Activated CD8-positive, alpha-beta T cell treated with anti-CD3 and anti-CD28 coated beads for 36 hours (primary cell): ENCODE measurements around the gene KAZN. TPM values are rescaled to one million over a fixed set of nuclear protein-coding genes. Genes with fewer than 3 reads are reported as not detected.

Experiments used
- ATAC-seq: fragments of 200-7000 bp; cut with Tn5 transposase; one replicate; pipeline ENCODE4 v1.10.0; 2021; ENCODE audit warnings: mild to moderate bottlenecking, moderate library complexity
- CTCF ChIA-PET: fragments of 350-600 bp; sonication (Branson Sonifier 250); formaldehyde crosslinking; loops from one replicate; lab custom pipeline; 2021; ENCODE audit warnings: antibody characterized with exemption; lab: Charles Lee
- POLR2A ChIA-PET: fragments of 350-600 bp; sonication (Branson Sonifier 250); formaldehyde crosslinking; loops from one replicate; lab custom pipeline; 2021; ENCODE audit warnings: antibody characterized with exemption; lab: Charles Lee
- DNase-seq: peaks from one replicate; pipeline ENCODE4 v3.0.0-alpha.2; 2020
- H3K27ac Mint-ChIP-seq: one replicate; pipeline ENCODE4 v1.8.0; 2021; ENCODE audit warnings: mild to moderate bottlenecking, mixed read lengths
- H3K27me3 Mint-ChIP-seq: one replicate; pipeline ENCODE4 v1.8.0; 2021; ENCODE audit warnings: mixed read lengths
- H3K36me3 Mint-ChIP-seq: one replicate; pipeline ENCODE4 v1.8.0; 2021; ENCODE audit warnings: low read depth, mixed read lengths
- H3K4me1 Mint-ChIP-seq: one replicate; pipeline ENCODE4 v1.8.0; 2021; ENCODE audit warnings: low read depth, mixed read lengths
- H3K4me3 Mint-ChIP-seq: one replicate; pipeline ENCODE4 v1.8.0; 2021; ENCODE audit warnings: mild to moderate bottlenecking, moderate library complexity, mixed read lengths
- H3K9me3 Mint-ChIP-seq: one replicate; pipeline ENCODE4 v1.8.0; 2021; ENCODE audit warnings: mixed read lengths
- CTCF ChIP-seq: fragments of 200-600 bp; IDR thresholded peaks from one replicate; pipeline ENCODE4 v1.8.0; 2022; ENCODE audit warnings: antibody characterized with exemption, mild to moderate bottlenecking
- intact Hi-C: fragments of 100-400 bp; cut with micrococcal nuclease; formaldehyde crosslinking; loops from one replicate; pipeline ENCODE4 v1.10.0; 2022
- total RNA-seq, 2 experiments: library from RNA; stranded (reverse); gene quantifications; one replicate each; pipeline ENCODE4 v1.2.3, GENCODE V29; 2021

The KAZN gene
- total RNA-seq, 2 experiments from 2014 or later, result 1.7 to 1.9 TPM

DNA sequence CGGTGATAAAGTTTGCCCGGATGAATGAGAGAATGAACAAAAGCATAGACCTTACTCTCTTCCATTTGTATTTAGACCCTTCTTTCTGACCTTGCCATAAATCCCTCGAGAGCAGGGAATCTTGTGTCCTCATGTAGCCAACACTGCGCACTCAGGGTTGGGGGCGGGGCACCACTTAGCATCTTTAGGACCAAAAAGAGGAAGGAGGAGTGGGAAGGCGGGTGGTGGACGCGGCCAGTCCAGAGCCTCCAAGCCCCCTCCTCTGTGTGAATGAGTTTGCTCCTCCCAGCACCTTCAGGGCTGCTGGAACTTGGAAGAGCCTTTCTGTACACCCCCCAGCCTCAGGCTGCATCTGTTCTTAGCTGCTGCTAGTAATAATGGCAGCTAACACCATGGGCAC is 413.2 kb downstream of the KAZN start:
- intact Hi-C loops, result no loop called here
- H3K4me1 Mint-ChIP-seq, result no peaks in the 10 kb centered on the region
- no peaks in the 10 kb centered on the region for H3K36me3 Mint-ChIP-seq
- H3K27ac Mint-ChIP-seq, result no peak overlapping the region
- H3K27me3 Mint-ChIP-seq, result no peaks in the 10 kb centered on the region
- CTCF ChIA-PET, result interaction anchor here (3.0 kb wide), 1 partner anchor 16 kb away, joined by 10 read pairs; no protein-coding TSS in a partner anchor
- H3K9me3 Mint-ChIP-seq, result no peaks in the 10 kb centered on the region
- no peak for TF ChIP-seq CTCF
- no peak overlapping the region for H3K4me3 Mint-ChIP-seq
- ATAC-seq (no peak), DNase-seq (no peak)
- POLR2A ChIA-PET, result no interaction called here

GRCh38 chr1:15012822-15013221 is 414.3 kb downstream of the KAZN start:
- no peak overlapping the region for H3K4me3 Mint-ChIP-seq
- H3K27ac Mint-ChIP-seq, result no peak overlapping the region
- no peaks in the 10 kb centered on the region for H3K4me1 Mint-ChIP-seq
- POLR2A ChIA-PET, result interaction anchor here (1.3 kb wide), 1 partner anchor 11 kb away, joined by 3 read pairs; no protein-coding TSS in a partner anchor
- H3K27me3 Mint-ChIP-seq, result no peaks in the 10 kb centered on the region
- CTCF ChIA-PET, result interaction anchor here (3.0 kb wide), 1 partner anchor 15 kb away, joined by 10 read pairs; no protein-coding TSS in a partner anchor
- ATAC-seq (no peak), DNase-seq (no peak)
- TF ChIP-seq CTCF, result no peak
- no peaks in the 10 kb centered on the region for H3K36me3 Mint-ChIP-seq
- intact Hi-C loops, result no loop called here
- no peaks in the 10 kb centered on the region for H3K9me3 Mint-ChIP-seq

GRCh38 chr1:15013767-15014166 is 415.3 kb downstream of the KAZN start:
- no peak for TF ChIP-seq CTCF
- intact Hi-C loops, result no loop called here
- POLR2A ChIA-PET, result interaction anchor here (1.3 kb wide), 1 partner anchor 10 kb away, joined by 3 read pairs; no protein-coding TSS in a partner anchor
- no peak overlapping the region for H3K4me3 Mint-ChIP-seq
- H3K9me3 Mint-ChIP-seq, result no peaks in the 10 kb centered on the region
- DNase-seq, result no peak
- no peaks in the 10 kb centered on the region for H3K36me3 Mint-ChIP-seq
- CTCF ChIA-PET, result interaction anchor here (3.0 kb wide), 1 partner anchor 14 kb away, joined by 10 read pairs; no protein-coding TSS in a partner anchor
- no peaks in the 10 kb centered on the region for H3K4me1 Mint-ChIP-seq
- no peaks in the 10 kb centered on the region for H3K27me3 Mint-ChIP-seq
- ATAC-seq, result no peak
- H3K27ac Mint-ChIP-seq, result no peak overlapping the region

DNA sequence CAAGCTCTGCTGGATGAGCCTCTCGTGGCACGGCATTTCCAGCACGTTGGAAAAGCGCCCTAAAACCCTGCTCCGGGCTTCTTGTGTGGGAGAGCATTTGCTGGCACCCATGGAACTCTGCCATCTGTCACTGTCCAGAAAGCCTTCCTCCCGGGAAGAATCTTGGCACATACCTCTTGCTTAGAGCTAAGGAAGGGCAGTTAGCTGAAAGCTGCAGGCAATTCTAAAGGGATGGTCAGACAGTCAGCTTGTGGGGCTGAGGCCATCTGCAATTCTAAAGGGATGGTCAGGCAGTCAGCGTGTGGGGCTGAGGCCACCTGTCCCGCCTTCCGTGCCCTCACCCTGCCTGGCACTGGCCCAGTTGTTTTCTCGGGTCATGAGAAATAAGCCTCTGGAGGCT is 416.0 kb downstream of the KAZN start:
- ChIA-PET POLR2A (no interaction called here), CTCF (interaction anchor here (3.0 kb wide), 1 partner anchor 13 kb away, joined by 10 read pairs; no protein-coding TSS in a partner anchor)
- no peak for TF ChIP-seq CTCF
- Mint-ChIP-seq H3K36me3 (no peaks in the 10 kb centered on the region), H3K9me3 (no peaks in the 10 kb centered on the region), H3K27me3 (no peaks in the 10 kb centered on the region), H3K4me1 (no peaks in the 10 kb centered on the region), H3K27ac (no peak overlapping the region), H3K4me3 (no peak overlapping the region)
- ATAC-seq (no peak), DNase-seq (no peak)
- intact Hi-C loops, result no loop called here

- Mint-ChIP-seq H3K4me3 (no peak overlapping the region), H3K36me3 (no peaks in the 10 kb centered on the region), H3K4me1 (no peaks in the 10 kb centered on the region), H3K9me3 (no peaks in the 10 kb centered on the region), H3K27me3 (no peaks in the 10 kb centered on the region), H3K27ac (no peak overlapping the region)
- DNase-seq (no peak), ATAC-seq (no peak)
- intact Hi-C loops, result no loop called here
- no peak for TF ChIP-seq CTCF
- ChIA-PET CTCF (interaction anchor here (1.2 kb wide), 1 partner anchor 11 kb away, joined by 4 read pairs; no protein-coding TSS in a partner anchor), POLR2A (interaction anchor here (0.7 kb wide), 1 partner anchor 126 kb away, joined by 8 read pairs; no protein-coding TSS in a partner anchor)
These were observed 417.5 kb downstream of the KAZN start for GRCh38 chr1:15016001-15016400.
